Hepatocyte (in vitro differentiated cells): ENCODE data around the gene FAF2. TPM values are rescaled to one million over a fixed set of nuclear protein-coding genes. Genes with fewer than 3 reads are reported as not detected.

ENCODE experiments used
- DNase-seq: peaks from one replicate; pipeline ENCODE4 v3.0.0-alpha.2; 2016; ENCODE audit warnings: low spot score
- H2AFZ ChIP-seq: fragments of 200-600 bp; sonication (generic); 2 replicates; pipeline ENCODE4 v1.6.0; 2016; ENCODE audit warnings: antibody characterized with exemption, mild to moderate bottlenecking
- H3K27ac ChIP-seq: fragments of 200-600 bp; sonication (generic); 2 replicates; pipeline ENCODE4 v1.5.1; 2016; ENCODE audit warnings: mild to moderate bottlenecking
- H3K27me3 ChIP-seq: fragments of 200-600 bp; sonication (generic); 2 replicates; pipeline ENCODE4 v1.6.1; 2016
- H3K36me3 ChIP-seq: fragments of 200-600 bp; sonication (generic); replicated peaks from 2 replicates; pipeline ENCODE4 v1.5.1; 2016; ENCODE audit warnings: low read depth; ENCODE audit not compliant: insufficient read depth
- H3K4me1 ChIP-seq: fragments of 200-600 bp; sonication (generic); 2 replicates; pipeline ENCODE4 v1.5.1; 2016; ENCODE audit warnings: mild to moderate bottlenecking, moderate library complexity; ENCODE audit not compliant: insufficient read depth
- H3K4me2 ChIP-seq: fragments of 200-600 bp; sonication (generic); 2 replicates; pipeline ENCODE4 v1.6.0; 2016
- H3K4me3 ChIP-seq: fragments of 200-600 bp; sonication (generic); 2 replicates; pipeline ENCODE4 v1.5.1; 2016; ENCODE audit warnings: mild to moderate bottlenecking
- H3K79me2 ChIP-seq: fragments of 200-600 bp; sonication (generic); 2 replicates; pipeline ENCODE4 v1.6.0; 2017; ENCODE audit warnings: mild to moderate bottlenecking
- H3K9me2 ChIP-seq: fragments of 200-600 bp; sonication (generic); replicated peaks from 2 replicates; pipeline ENCODE4 v1.6.0; 2017; ENCODE audit warnings: mild to moderate bottlenecking; ENCODE audit not compliant: insufficient read depth
- H3K9me3 ChIP-seq: fragments of 200-600 bp; sonication (generic); 2 replicates; pipeline ENCODE4 v1.5.1; 2016; ENCODE audit warnings: low read depth, mild to moderate bottlenecking
- H4K20me1 ChIP-seq: fragments of 200-600 bp; sonication (generic); 2 replicates; pipeline ENCODE4 v1.6.0; 2016; ENCODE audit warnings: mild to moderate bottlenecking; ENCODE audit not compliant: insufficient read depth, poor library complexity, severe bottlenecking
- EZH2 ChIP-seq: fragments of 200-600 bp; sonication (generic); IDR thresholded peaks from 2 replicates; pipeline ENCODE4 v1.6.1; 2016; ENCODE audit warnings: antibody characterized with exemption, mild to moderate bottlenecking, borderline replicate concordance
- EZH2phosphoT487 ChIP-seq: fragments of 200-600 bp; sonication (generic); IDR thresholded peaks from one replicate; pipeline ENCODE4 v1.6.1; 2018; ENCODE audit warnings: antibody characterized with exemption, mild to moderate bottlenecking, low read depth, moderate library complexity; ENCODE audit not compliant: unreplicated experiment, severe bottlenecking
- WGBS: methylation state at CpG from one replicate; pipeline ENCODE4 v1.1.6; 2016; ENCODE audit warnings: low lambda C conversion rate; ENCODE audit errors: missing lambda C conversion rate; 5-methylcytosine and 5-hydroxymethylcytosine counted together
- polyA plus RNA-seq: library from polyadenylated mRNA; unstranded; fragments of >200 nt; fragmentation: Nextera tagmentation; extraction: Ambion mirVana; gene quantifications from 2 replicates; pipeline ENCODE4 v1.2.1, GENCODE V29; 2016
- total RNA-seq: library from RNA; depleted of rRNA; stranded (reverse); fragments of >200 nt; gene quantifications from 2 replicates; pipeline ENCODE4 v1.2.3, GENCODE V29; 2014
- TF ChIP-seq, protein P1 (sequence below): fragments of 200-600 bp; sonication (generic); IDR thresholded peaks from 2 replicates; pipeline ENCODE4 v1.5.1; 2016; ENCODE audit warnings: antibody characterized with exemption, mild to moderate bottlenecking; ENCODE audit not compliant: poor library complexity

The FAF2 gene
- total and polyA plus RNA-seq, 2 experiments from 2014 or later: 47.3 to 63.1 TPM

- no peak for DNase-seq
- TF ChIP-seq EZH2: no peak
- TF ChIP-seq EZH2phosphoT487: no peak
- H4K20me1 ChIP-seq: peaks cover 44% of the 10 kb centered on the region
- peaks cover 35% of the 10 kb centered on the region for H3K4me1 ChIP-seq
- H3K4me3 ChIP-seq: no peak overlapping the region
- peak overlapping the region; percentile 44 for H3K27ac ChIP-seq
- peak overlapping the region; percentile 95 for H3K4me2 ChIP-seq
- H3K36me3 ChIP-seq: no peaks in the 10 kb centered on the region
- no peaks in the 10 kb centered on the region for H3K9me3 ChIP-seq
- H3K9me2 ChIP-seq: no peaks in the 10 kb centered on the region
- 64% methylated on average over 8 of the region's 8 CpGs for WGBS
- no peaks in the 10 kb centered on the region for H3K27me3 ChIP-seq
- peaks cover 57% of the 10 kb centered on the region for H3K79me2 ChIP-seq
- H2AFZ ChIP-seq: no peak overlapping the region
Observed at GRCh38 chr5:176533390-176533789, 85.2 kb downstream of the FAF2 start.

DNA sequence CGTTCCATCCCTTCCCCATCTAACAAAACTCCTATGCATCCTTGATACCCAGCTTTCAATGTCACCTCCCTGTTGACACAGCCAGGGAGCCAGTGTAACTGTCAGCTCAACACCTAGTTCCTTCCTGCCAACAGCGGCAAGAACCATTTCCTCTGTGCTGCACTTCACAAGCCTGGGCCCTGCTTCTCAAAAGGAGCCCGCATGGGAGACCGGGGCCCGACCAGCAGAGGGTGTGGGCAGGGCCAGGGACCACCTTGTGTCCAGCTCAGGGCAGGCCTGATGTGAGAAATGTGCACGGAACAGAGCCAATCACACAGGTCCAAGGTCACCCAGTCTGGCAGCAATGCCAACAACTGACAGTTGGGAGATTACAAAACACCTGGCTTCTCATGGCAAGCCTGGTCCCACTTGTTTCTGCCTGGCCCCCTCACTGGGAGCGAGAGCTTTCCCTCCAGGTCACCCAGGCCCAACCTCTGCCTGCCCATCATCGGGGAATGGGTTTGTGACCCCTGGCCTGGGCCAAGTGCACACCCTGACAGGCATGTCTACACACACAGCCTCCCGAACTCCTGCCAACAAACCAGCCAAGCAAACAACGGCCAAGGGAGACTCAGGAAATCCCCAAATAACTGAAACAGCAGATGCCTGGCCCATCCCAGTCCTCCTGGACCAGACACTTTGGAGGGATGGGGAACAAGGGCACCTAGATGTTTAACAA lies 85.9 kb downstream of the FAF2 start:
- H3K9me3 ChIP-seq: no peaks in the 10 kb centered on the region
- H3K27me3 ChIP-seq: no peaks in the 10 kb centered on the region
- no peaks in the 10 kb centered on the region for H3K9me2 ChIP-seq
- peaks cover 44% of the 10 kb centered on the region for H4K20me1 ChIP-seq
- peaks cover 57% of the 10 kb centered on the region for H3K79me2 ChIP-seq
- TF ChIP-seq EZH2: no peak
- no peak for TF ChIP-seq EZH2phosphoT487
- WGBS: 48% methylated on average over 10 of the region's 10 CpGs
- H3K4me3 ChIP-seq: no peak overlapping the region
- no peak for DNase-seq
- H3K36me3 ChIP-seq: no peaks in the 10 kb centered on the region
- peak overlapping the region; percentile 95 for H3K4me2 ChIP-seq
- H3K4me1 ChIP-seq: peaks cover 38% of the 10 kb centered on the region
- H3K27ac ChIP-seq: peak overlapping the region; percentile 44
- no peak overlapping the region for H2AFZ ChIP-seq

DNA sequence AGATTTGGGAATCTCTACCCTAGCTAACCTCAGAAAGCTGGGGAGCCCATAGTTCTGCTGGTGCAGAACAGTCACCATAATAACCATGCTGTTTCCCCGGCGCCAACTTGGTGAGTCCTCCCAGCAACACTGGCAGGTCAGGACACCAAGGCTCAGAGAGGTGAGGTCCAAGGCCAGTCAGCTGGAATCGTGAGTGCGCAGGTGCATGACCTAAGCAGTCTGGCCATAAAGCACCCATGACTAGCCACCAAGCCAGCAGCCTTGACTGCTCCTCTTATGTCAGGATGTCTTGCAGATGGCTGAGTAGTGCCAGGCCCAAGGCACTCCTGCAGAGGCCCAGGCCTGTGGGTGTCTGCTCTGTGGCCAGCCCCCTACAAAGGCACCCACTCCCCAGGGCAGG lies 86.5 kb downstream of the FAF2 start:
- no peaks in the 10 kb centered on the region for H3K27me3 ChIP-seq
- no peak overlapping the region for H3K4me3 ChIP-seq
- 93% methylated on average over 4 of the region's 4 CpGs for WGBS
- peak overlapping the region; percentile 95 for H3K4me2 ChIP-seq
- peaks cover 38% of the 10 kb centered on the region for H3K4me1 ChIP-seq
- no peaks in the 10 kb centered on the region for H3K9me2 ChIP-seq
- H4K20me1 ChIP-seq: peaks cover 44% of the 10 kb centered on the region
- H3K79me2 ChIP-seq: peaks cover 57% of the 10 kb centered on the region
- peak overlapping the region; percentile 44 for H3K27ac ChIP-seq
- DNase-seq: no peak
- H3K9me3 ChIP-seq: no peaks in the 10 kb centered on the region
- TF ChIP-seq EZH2 (no peak), EZH2phosphoT487 (no peak)
- TF ChIP-seq, protein P1, sequence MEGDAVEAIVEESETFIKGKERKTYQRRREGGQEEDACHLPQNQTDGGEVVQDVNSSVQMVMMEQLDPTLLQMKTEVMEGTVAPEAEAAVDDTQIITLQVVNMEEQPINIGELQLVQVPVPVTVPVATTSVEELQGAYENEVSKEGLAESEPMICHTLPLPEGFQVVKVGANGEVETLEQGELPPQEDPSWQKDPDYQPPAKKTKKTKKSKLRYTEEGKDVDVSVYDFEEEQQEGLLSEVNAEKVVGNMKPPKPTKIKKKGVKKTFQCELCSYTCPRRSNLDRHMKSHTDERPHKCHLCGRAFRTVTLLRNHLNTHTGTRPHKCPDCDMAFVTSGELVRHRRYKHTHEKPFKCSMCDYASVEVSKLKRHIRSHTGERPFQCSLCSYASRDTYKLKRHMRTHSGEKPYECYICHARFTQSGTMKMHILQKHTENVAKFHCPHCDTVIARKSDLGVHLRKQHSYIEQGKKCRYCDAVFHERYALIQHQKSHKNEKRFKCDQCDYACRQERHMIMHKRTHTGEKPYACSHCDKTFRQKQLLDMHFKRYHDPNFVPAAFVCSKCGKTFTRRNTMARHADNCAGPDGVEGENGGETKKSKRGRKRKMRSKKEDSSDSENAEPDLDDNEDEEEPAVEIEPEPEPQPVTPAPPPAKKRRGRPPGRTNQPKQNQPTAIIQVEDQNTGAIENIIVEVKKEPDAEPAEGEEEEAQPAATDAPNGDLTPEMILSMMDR: no peak
- H2AFZ ChIP-seq: no peak overlapping the region
- H3K36me3 ChIP-seq: no peaks in the 10 kb centered on the region

- H3K4me3 ChIP-seq: peak overlapping the region; percentile 100
- no peak for TF ChIP-seq EZH2
- no peak for TF ChIP-seq EZH2phosphoT487
- TF ChIP-seq, protein P1: no peak
- H4K20me1 ChIP-seq: peaks cover 44% of the 10 kb centered on the region
- H3K9me2 ChIP-seq: no peaks in the 10 kb centered on the region
- peak overlapping the region; percentile 96 for H3K27ac ChIP-seq
- H3K79me2 ChIP-seq: peaks cover 57% of the 10 kb centered on the region
- H3K9me3 ChIP-seq: no peaks in the 10 kb centered on the region
- DNase-seq: no peak
- no peaks in the 10 kb centered on the region for H3K27me3 ChIP-seq
- H3K36me3 ChIP-seq: no peaks in the 10 kb centered on the region
- 63% methylated on average over 11 of the region's 11 CpGs for WGBS
- H2AFZ ChIP-seq: no peak overlapping the region
- H3K4me2 ChIP-seq: peak overlapping the region; percentile 95
- H3K4me1 ChIP-seq: peaks cover 38% of the 10 kb centered on the region
Observed at GRCh38 chr5:176535101-176535663, 87.0 kb downstream of the FAF2 start.
